ENCODE data around the gene TBC1D22B. TPM values are rescaled to one million over a fixed set of nuclear protein-coding genes. Genes with fewer than 3 reads are reported as not detected.

TBC1D22B gene
- total and polyA plus RNA-seq, 2 of the 13 experiments (the other 11 are each of a cell fraction or from before 2014, with no cell fraction given) = 9.7 to 12.9 TPM

DNA sequence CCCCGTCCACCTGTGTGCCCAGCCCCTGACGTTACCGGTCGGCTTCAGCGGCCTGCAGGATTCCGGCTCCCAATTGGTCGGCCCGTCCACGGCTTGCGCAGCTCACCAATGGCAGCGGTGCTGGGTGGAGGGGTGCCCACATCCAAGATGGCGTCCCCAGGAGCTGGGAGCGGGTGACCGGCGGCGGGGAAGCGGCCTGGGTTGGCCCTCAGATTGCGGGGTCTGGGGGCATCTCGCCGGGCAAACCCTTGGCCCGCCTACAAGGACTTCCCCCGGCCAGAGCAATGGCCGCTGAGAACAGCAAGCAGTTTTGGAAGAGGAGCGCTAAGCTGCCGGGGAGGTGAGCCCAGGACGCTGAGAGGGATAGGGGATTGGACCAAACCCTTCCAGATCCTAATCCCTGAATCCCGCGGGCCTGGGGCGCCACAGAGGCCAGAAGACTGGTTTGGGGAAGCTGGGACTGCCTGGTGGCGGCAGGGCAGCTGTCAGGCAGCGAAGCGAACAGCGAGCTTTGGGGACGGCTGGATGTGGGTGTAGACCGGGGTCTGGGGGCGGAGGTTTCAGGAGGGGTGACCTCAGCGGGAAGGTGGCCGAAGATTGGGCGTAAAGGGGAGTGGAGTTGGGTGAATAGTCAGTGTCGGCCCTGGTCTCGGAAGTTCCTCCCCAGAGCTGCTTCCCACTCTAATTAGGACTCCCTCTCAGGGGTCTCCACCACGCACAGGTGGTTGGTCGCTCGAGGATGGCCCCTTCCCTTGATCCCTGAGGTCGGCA, at the start of gene TBC1D22B, which contains the start of gene TMEM217 (continued):
- TF ChIP-seq ELF4 (CRISPR knock-in tag; IDR thresholded peaks at IDR 0.05; ENCODE audit: borderline replicate concordance) = no peak
- no peak for TF ChIP-seq ZNF780A (CRISPR knock-in tag; IDR thresholded peaks at IDR 0.05)
- TF ChIP-seq SMARCC2 (IDR thresholded peaks at IDR 0.05) = no peak
- peak; percentile 76; the same call in 1 of the 2 replicates for TF ChIP-seq ZNF274 (CRISPR knock-in tag; IDR thresholded peaks at IDR 0.05)
- peak in 1 of 2 experiments; percentile 32; a peak in 1 of 4 replicates for TF ChIP-seq NR2F1 (CRISPR knock-in tag; IDR thresholded peaks at IDR 0.05)
- peak; percentile 49; the same call in 1 of the 2 replicates for TF ChIP-seq ZNF451 (CRISPR knock-in tag; IDR thresholded peaks at IDR 0.05)
- no peak for TF ChIP-seq BHLHE40 (IDR thresholded peaks at IDR 0.05; ENCODE audit: low read length)
- peak; percentile 34 for TF ChIP-seq ELF3 (CRISPR knock-in tag; IDR thresholded peaks at IDR 0.05)
- peak; percentile 36 for TF ChIP-seq TBX2 (CRISPR knock-in tag; IDR thresholded peaks at IDR 0.05; ENCODE audit: borderline replicate concordance)
- TF ChIP-seq ZSCAN29 (CRISPR knock-in tag; conservative IDR thresholded peaks at IDR 0.05) = peak; percentile 82; the same call in 1 of the 2 replicates
- no peak for TF ChIP-seq ATAD3A (CRISPR knock-in tag; IDR thresholded peaks at IDR 0.05)
- TF ChIP-seq ZNF256 (CRISPR knock-in tag; conservative IDR thresholded peaks at IDR 0.05) = no peak
- TF ChIP-seq MTA1 (CRISPR knock-in tag; IDR thresholded peaks at IDR 0.05; ENCODE audit: borderline replicate concordance) = peak; percentile 80; the same call in 1 of the 2 replicates
- 0 out of 2 replicates have a peak, but pooled peaks have one; percentile 54 for TF ChIP-seq ZNF564 (CRISPR knock-in tag; IDR thresholded peaks at IDR 0.05)
- no peak for TF ChIP-seq ZNF577 (CRISPR knock-in tag; IDR thresholded peaks at IDR 0.05; ENCODE audit: borderline replicate concordance, low read depth)
- peak; percentile 90 for TF ChIP-seq ZNF556 (CRISPR knock-in tag; IDR thresholded peaks at IDR 0.05; ENCODE audit: borderline replicate concordance)
- peak; percentile 83; the same call in 1 of the 2 replicates for TF ChIP-seq ZNF136 (CRISPR knock-in tag; IDR thresholded peaks at IDR 0.05; ENCODE audit: low read depth)
- TF ChIP-seq, protein P1, sequence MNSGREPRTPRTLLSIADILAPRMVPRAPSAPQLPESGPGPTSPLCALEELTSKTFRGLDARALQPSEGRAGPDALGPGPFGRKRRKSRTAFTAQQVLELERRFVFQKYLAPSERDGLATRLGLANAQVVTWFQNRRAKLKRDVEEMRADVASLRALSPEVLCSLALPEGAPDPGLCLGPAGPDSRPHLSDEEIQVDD (CRISPR knock-in tag; IDR thresholded peaks at IDR 0.05; ENCODE audit: borderline replicate concordance) = peak; percentile 89; the same call in 1 of the 2 replicates
- TF ChIP-seq, protein P2, sequence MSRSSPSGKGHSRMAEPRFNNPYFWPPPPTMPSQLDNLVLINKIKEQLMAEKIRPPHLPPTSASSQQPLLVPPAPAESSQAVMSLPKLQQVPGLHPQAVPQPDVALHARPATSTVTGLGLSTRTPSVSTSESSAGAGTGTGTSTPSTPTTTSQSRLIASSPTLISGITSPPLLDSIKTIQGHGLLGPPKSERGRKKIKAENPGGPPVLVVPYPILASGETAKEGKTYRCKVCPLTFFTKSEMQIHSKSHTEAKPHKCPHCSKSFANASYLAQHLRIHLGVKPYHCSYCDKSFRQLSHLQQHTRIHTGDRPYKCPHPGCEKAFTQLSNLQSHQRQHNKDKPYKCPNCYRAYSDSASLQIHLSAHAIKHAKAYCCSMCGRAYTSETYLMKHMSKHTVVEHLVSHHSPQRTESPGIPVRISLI (CRISPR knock-in tag; IDR thresholded peaks at IDR 0.05; ENCODE audit: borderline replicate concordance) = no peak
- no peak for TF ChIP-seq ZNF589 (CRISPR knock-in tag; conservative IDR thresholded peaks at IDR 0.05)
- peak; percentile 91; the same call in 1 of the 2 replicates for TF ChIP-seq SNAPC2 (CRISPR knock-in tag; IDR thresholded peaks at IDR 0.05)
- TF ChIP-seq NR2C2 (CRISPR knock-in tag; IDR thresholded peaks at IDR 0.05; ENCODE audit: borderline replicate concordance) = peak; percentile 86
- peak; percentile 40; the same call in 1 of the 2 replicates for TF ChIP-seq ZSCAN25 (CRISPR knock-in tag; IDR thresholded peaks at IDR 0.05)
- TF ChIP-seq ZNF543 (CRISPR knock-in tag; IDR thresholded peaks at IDR 0.05) = 0 out of 2 replicates have a peak, but pooled peaks have one; percentile 34
- TF ChIP-seq, protein P3, sequence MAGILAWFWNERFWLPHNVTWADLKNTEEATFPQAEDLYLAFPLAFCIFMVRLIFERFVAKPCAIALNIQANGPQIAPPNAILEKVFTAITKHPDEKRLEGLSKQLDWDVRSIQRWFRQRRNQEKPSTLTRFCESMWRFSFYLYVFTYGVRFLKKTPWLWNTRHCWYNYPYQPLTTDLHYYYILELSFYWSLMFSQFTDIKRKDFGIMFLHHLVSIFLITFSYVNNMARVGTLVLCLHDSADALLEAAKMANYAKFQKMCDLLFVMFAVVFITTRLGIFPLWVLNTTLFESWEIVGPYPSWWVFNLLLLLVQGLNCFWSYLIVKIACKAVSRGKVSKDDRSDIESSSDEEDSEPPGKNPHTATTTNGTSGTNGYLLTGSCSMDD (CRISPR knock-in tag; IDR thresholded peaks at IDR 0.05) = no peak
- TF ChIP-seq, protein P4, sequence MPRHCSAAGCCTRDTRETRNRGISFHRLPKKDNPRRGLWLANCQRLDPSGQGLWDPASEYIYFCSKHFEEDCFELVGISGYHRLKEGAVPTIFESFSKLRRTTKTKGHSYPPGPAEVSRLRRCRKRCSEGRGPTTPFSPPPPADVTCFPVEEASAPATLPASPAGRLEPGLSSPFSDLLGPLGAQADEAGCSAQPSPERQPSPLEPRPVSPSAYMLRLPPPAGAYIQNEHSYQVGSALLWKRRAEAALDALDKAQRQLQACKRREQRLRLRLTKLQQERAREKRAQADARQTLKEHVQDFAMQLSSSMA (CRISPR knock-in tag; IDR thresholded peaks at IDR 0.05) = peak; percentile 88
- TF ChIP-seq ZNF33A (CRISPR knock-in tag; IDR thresholded peaks at IDR 0.05; ENCODE audit: borderline replicate concordance) = no peak

Data from HepG2 (cell line).